Measurements from ENCODE around the gene CCR9. TPM values are rescaled to one million over a fixed set of nuclear protein-coding genes. Genes with fewer than 3 reads are reported as not detected.

The CCR9 gene
- total RNA-seq, 2 experiments from 2014 or later, result 0.20 TPM

GRCh38 chr3:45915059-45915439, 28.7 kb downstream of the CCR9 start:
- H3K4me1 Mint-ChIP-seq (ENCODE audit: low read depth), result peaks cover 37% of the 10 kb centered on the region
- DNase-seq (peak; percentile 11), ATAC-seq (no peak)
- peak overlapping the region; percentile 51 for H3K4me3 Mint-ChIP-seq
- TF ChIP-seq CTCF (IDR thresholded peaks at IDR 0.05), result no peak
- H3K9me3 Mint-ChIP-seq, result no peaks in the 10 kb centered on the region
- POLR2A ChIA-PET, result interaction anchor here (1.0 kb wide), 1 partner anchor 92 kb away, joined by 3 read pairs; no protein-coding TSS in a partner anchor
- H3K27ac Mint-ChIP-seq, result peak overlapping the region; percentile 50
- intact Hi-C loops (cut with micrococcal nuclease), result loop anchor here (5.0 to 10.0 kb wide), 2 partner anchors 43 to 220 kb away; no protein-coding TSS in a partner anchor
- H3K36me3 Mint-ChIP-seq (ENCODE audit: low read depth), result peaks cover 12% of the 10 kb centered on the region
- peaks cover 14% of the 10 kb centered on the region for H3K27me3 Mint-ChIP-seq
- CTCF ChIA-PET, result interaction anchor here (1.0 to 1.7 kb wide), 2 partner anchors 17 to 162 kb away, joined by 3 to 6 read pairs; no protein-coding TSS in a partner anchor

- Mint-ChIP-seq H3K9me3 (no peaks in the 10 kb centered on the region), H3K4me3 (peak overlapping the region; percentile 51), H3K36me3 (ENCODE audit: low read depth) (peaks cover 16% of the 10 kb centered on the region), H3K27ac (peak overlapping the region; percentile 50), H3K4me1 (ENCODE audit: low read depth) (peaks cover 37% of the 10 kb centered on the region), H3K27me3 (peaks cover 11% of the 10 kb centered on the region)
- peak; percentile 93 for ATAC-seq
- CTCF ChIA-PET, result interaction anchor here (1.0 to 1.7 kb wide), 2 partner anchors 18 to 162 kb away, joined by 3 to 6 read pairs; no protein-coding TSS in a partner anchor
- POLR2A ChIA-PET, result interaction anchor here (0.8 to 1.0 kb wide), 4 partner anchors 29 to 152 kb away, joined by 3 to 5 read pairs (median 3); no protein-coding TSS in a partner anchor
- TF ChIP-seq CTCF (IDR thresholded peaks at IDR 0.05), result no peak
- intact Hi-C loops (cut with micrococcal nuclease), result loop anchor here (5.0 to 10.0 kb wide), 2 partner anchors 43 to 221 kb away; no protein-coding TSS in a partner anchor
- peak; percentile 91 for DNase-seq
Observed at GRCh38 chr3:45915518-45916231, 29.3 kb downstream of the CCR9 start.

- Mint-ChIP-seq H3K27ac (no peak overlapping the region), H3K36me3 (ENCODE audit: low read depth) (peaks cover 21% of the 10 kb centered on the region), H3K4me3 (no peak overlapping the region), H3K27me3 (peaks cover 7% of the 10 kb centered on the region), H3K9me3 (no peaks in the 10 kb centered on the region), H3K4me1 (ENCODE audit: low read depth) (peaks cover 43% of the 10 kb centered on the region)
- ChIA-PET POLR2A (interaction anchor here (1.1 kb wide), 1 partner anchor 12 kb away, joined by 4 read pairs; no protein-coding TSS in a partner anchor), CTCF (interaction anchor here (0.7 to 1.0 kb wide), 2 partner anchors 162 to 167 kb away, joined by 3 read pairs; no protein-coding TSS in a partner anchor)
- TF ChIP-seq CTCF (IDR thresholded peaks at IDR 0.05), result no peak
- intact Hi-C loops (cut with micrococcal nuclease), result loop anchor here (5.0 to 10.0 kb wide), 2 partner anchors 45 to 223 kb away; no protein-coding TSS in a partner anchor
- ATAC-seq (no peak), DNase-seq (no peak)
Observed at GRCh38 chr3:45917146-45917898, 31.0 kb downstream of the CCR9 start.

- H3K27me3 Mint-ChIP-seq, result no peaks in the 10 kb centered on the region
- ChIA-PET POLR2A (interaction anchor here (1.4 to 1.8 kb wide), 2 partner anchors 22 to 33 kb away, joined by 6 to 7 read pairs; partner anchors contain the start of gene CXCR6), CTCF (interaction anchor here (1.2 to 35.9 kb wide), 4 partner anchors 10 to 162 kb away, joined by 3 to 656 read pairs (median 4); no protein-coding TSS in a partner anchor)
- no peak for ATAC-seq
- H3K27ac Mint-ChIP-seq, result no peak overlapping the region
- DNase-seq, result no peak
- intact Hi-C loops (cut with micrococcal nuclease), result no loop called here
- H3K4me1 Mint-ChIP-seq (ENCODE audit: low read depth), result peaks cover 23% of the 10 kb centered on the region
- H3K36me3 Mint-ChIP-seq (ENCODE audit: low read depth), result peaks cover 43% of the 10 kb centered on the region
- no peak overlapping the region for H3K4me3 Mint-ChIP-seq
- H3K9me3 Mint-ChIP-seq, result no peaks in the 10 kb centered on the region
- no peak for TF ChIP-seq CTCF (IDR thresholded peaks at IDR 0.05)
Observed at GRCh38 chr3:45921158-45922038, 35.1 kb downstream of the CCR9 start.
